Sigmoid colon (tissue), 4 donors: ENCODE results near the gene CEP57.
"Not testable (repeated sequence)": the region's sequence is repeated elsewhere in the genome, so short reads cannot be mapped to it uniquely, and the experiment has no call there.

ENCODE experiments used
- EP300 ChIP-seq, 4 donors: sonication (generic); formaldehyde crosslinking; IDR thresholded peaks; one replicate each; pipeline ENCODE4 v1.6.1; 2017; ENCODE audit warnings: antibody characterized with exemption in 4 of 4
- POLR2A ChIP-seq, 2 donors: fragments of 450-650 bp; IDR thresholded peaks; one replicate each; pipeline ENCODE4 v1.6.1; 2016; ENCODE audit warnings: antibody characterized with exemption in 2 of 2, mild to moderate bottlenecking in 2 of 2, moderate library complexity in 2 of 2
- POLR2AphosphoS5 ChIP-seq, 4 donors: sonication (generic); formaldehyde crosslinking; IDR thresholded peaks; one replicate each; pipeline ENCODE4 v1.6.1; 2017; ENCODE audit warnings: antibody characterized with exemption in 4 of 4
- TF ChIP-seq, protein P1 (sequence below), 4 experiments: fragments of 450-650 bp in 3 of 4; fragments of 200-600 bp in 1 of 4; IDR thresholded peaks; one replicate each; pipeline ENCODE4 v1.5.1; 2016 to 2019; ENCODE audit warnings: antibody characterized with exemption in 4 of 4, mild to moderate bottlenecking in 3 of 4, moderate library complexity in 2 of 4

DNA sequence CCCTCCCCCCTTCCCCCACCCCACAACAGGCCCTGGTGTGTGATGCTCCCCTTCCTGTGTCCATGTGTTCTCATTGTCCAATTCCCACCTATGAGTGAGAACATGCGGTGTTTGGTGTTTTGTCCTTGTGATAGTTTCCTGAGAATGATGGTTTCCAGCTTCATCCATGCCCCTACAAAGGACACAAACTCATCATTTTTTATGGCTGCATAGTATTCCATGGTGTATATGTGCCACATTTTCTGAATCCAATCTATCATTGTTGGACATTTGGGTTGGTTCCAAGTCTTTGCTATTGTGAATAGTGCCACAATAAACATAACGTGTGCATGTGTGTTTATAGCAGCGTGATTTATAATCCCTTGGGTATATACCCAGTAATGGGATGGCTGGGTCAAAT lies 80.6 kb downstream of the CEP57 start:
- not testable (repeated sequence) for TF ChIP-seq POLR2A, POLR2AphosphoS5, EP300 (IDR thresholded peaks at IDR 0.05)
- TF ChIP-seq, protein P1, sequence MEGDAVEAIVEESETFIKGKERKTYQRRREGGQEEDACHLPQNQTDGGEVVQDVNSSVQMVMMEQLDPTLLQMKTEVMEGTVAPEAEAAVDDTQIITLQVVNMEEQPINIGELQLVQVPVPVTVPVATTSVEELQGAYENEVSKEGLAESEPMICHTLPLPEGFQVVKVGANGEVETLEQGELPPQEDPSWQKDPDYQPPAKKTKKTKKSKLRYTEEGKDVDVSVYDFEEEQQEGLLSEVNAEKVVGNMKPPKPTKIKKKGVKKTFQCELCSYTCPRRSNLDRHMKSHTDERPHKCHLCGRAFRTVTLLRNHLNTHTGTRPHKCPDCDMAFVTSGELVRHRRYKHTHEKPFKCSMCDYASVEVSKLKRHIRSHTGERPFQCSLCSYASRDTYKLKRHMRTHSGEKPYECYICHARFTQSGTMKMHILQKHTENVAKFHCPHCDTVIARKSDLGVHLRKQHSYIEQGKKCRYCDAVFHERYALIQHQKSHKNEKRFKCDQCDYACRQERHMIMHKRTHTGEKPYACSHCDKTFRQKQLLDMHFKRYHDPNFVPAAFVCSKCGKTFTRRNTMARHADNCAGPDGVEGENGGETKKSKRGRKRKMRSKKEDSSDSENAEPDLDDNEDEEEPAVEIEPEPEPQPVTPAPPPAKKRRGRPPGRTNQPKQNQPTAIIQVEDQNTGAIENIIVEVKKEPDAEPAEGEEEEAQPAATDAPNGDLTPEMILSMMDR (IDR thresholded peaks at IDR 0.05), result not testable (repeated sequence)
